Testis (tissue), 3 donors: ENCODE results near the gene CYP3A5. TPM values are rescaled to one million over a fixed set of nuclear protein-coding genes. Genes with fewer than 3 reads are reported as not detected.
A peak's percentile ranks its signal among the peaks of the same experiment; 100 is the strongest.

Experiments used
- DNase-seq: peaks from one replicate; pipeline ENCODE4 v3.0.0-alpha.2; 2019
- H3K27ac ChIP-seq, 2 donors: fragments of 200-600 bp; sonication (generic); one replicate each; pipeline ENCODE4 v1.5.1; 2019
- H3K27me3 ChIP-seq: fragments of 200-600 bp; sonication (generic); one replicate; pipeline ENCODE4 v1.5.1; 2019
- H3K36me3 ChIP-seq: fragments of 200-600 bp; sonication (generic); one replicate; pipeline ENCODE4 v1.5.1; 2017; ENCODE audit warnings: low read depth; ENCODE audit errors: missing control alignments
- H3K4me1 ChIP-seq: fragments of 200-600 bp; sonication (generic); one replicate; pipeline ENCODE4 v1.5.1; 2019
- H3K4me3 ChIP-seq, 2 donors: fragments of 200-600 bp; sonication (generic); one replicate each; pipeline ENCODE4 v1.5.1; 2017 to 2019
- H3K9me3 ChIP-seq: fragments of 200-600 bp; sonication (generic); one replicate; pipeline ENCODE4 v1.5.1; 2017
- CTCF ChIP-seq, 3 experiments: fragments of 450-650 bp in 2 of 3; fragments of 200-600 bp in 1 of 3; sonication (generic) in 1 of 3; IDR thresholded peaks; one replicate each; pipeline ENCODE4 v1.5.1; 2016 to 2019; ENCODE audit warnings: antibody characterized with exemption in 3 of 3, mild to moderate bottlenecking in 2 of 3, moderate library complexity in 1 of 3
- POLR2A ChIP-seq: fragments of 450-650 bp; IDR thresholded peaks from one replicate; pipeline ENCODE4 v1.6.1; 2017; ENCODE audit warnings: antibody characterized with exemption, mild to moderate bottlenecking, moderate library complexity
- WGBS, 2 donors: methylation state at CpG; one replicate each; pipeline ENCODE4 v1.1.5; 2018; 5-methylcytosine and 5-hydroxymethylcytosine counted together
- intact Hi-C: fragments of 100-400 bp; cut with DNase I; formaldehyde crosslinking; loops from one replicate; pipeline ENCODE4 v1.15.1; 2023; ENCODE audit warnings: low total_unique reads
- polyA plus RNA-seq: library from polyadenylated mRNA; stranded (reverse); fragments of 350-450 nt; fragmentation: Illumina TruSeq; extraction: RNeasy Lipid Tissue Mini Kit (QIAGEN cat#74804); gene quantifications from one replicate; pipeline ENCODE4 v1.2.3, GENCODE V29; 2014; ENCODE audit warnings: low read depth, low replicate concordance; ENCODE audit not compliant: insufficient read depth
- total RNA-seq, 2 donors: library from RNA; depleted of rRNA; stranded (reverse); fragments of >200 nt; gene quantifications; one replicate each; pipeline ENCODE4 v1.2.3, GENCODE V29; 2016

The CYP3A5 gene
- total and polyA plus RNA-seq, 3 donors from 2014 or later: 0.12 to 0.63 (median 0.55) TPM

- 58 to 60% methylated on average over 5 of the region's 5 CpGs for WGBS, 2 donors
- TF ChIP-seq CTCF (IDR thresholded peaks at IDR 0.05) (no peak), POLR2A (no peak)
Observed at GRCh38 chr7:99615989-99616358, 63.8 kb downstream of the CYP3A5 start.

GRCh38 chr7:99614495-99614894 lies 65.3 kb downstream of the CYP3A5 start:
- no peaks in the 10 kb centered on the region for H3K36me3 ChIP-seq
- intact Hi-C loops: no loop called here
- H3K27ac ChIP-seq: no peak overlapping the region
- H3K4me3 ChIP-seq: no peak overlapping the region
- H3K4me1 ChIP-seq: peaks cover 12% of the 10 kb centered on the region
- WGBS, 2 donors: 69 to 88% methylated on average over 3 of the region's 3 CpGs
- no peak for DNase-seq
- TF ChIP-seq CTCF (IDR thresholded peaks at IDR 0.05): no peak
- no peak for TF ChIP-seq POLR2A
- no peaks in the 10 kb centered on the region for H3K9me3 ChIP-seq
- H3K27me3 ChIP-seq: no peaks in the 10 kb centered on the region

More at GRCh38 chr7:99615989-99616358, 63.8 kb downstream of the CYP3A5 start:
- peak overlapping the region; percentile 94 for H3K4me3 ChIP-seq
- H3K27ac ChIP-seq: peak overlapping the region in 1 of 2 donors; percentile 75
- no peaks in the 10 kb centered on the region for H3K9me3 ChIP-seq
- H3K36me3 ChIP-seq: no peaks in the 10 kb centered on the region
- peaks cover 12% of the 10 kb centered on the region for H3K4me1 ChIP-seq
- no peaks in the 10 kb centered on the region for H3K27me3 ChIP-seq
- no peak for DNase-seq
- intact Hi-C loops: no loop called here

- Histone ChIP-seq H3K9me3 (no peaks in the 10 kb centered on the region), H3K36me3 (no peaks in the 10 kb centered on the region), H3K4me1 (no peaks in the 10 kb centered on the region), H3K4me3 (no peak overlapping the region), H3K27ac (no peak overlapping the region), H3K27me3 (no peaks in the 10 kb centered on the region)
- WGBS, 2 donors: 77 to 82% methylated on average over 5 to 9 of the region's 9 CpGs
- no peak for DNase-seq
- intact Hi-C loops: no loop called here
- TF ChIP-seq CTCF (IDR thresholded peaks at IDR 0.05): no peak
Observed at GRCh38 chr7:99607548-99607947, 72.2 kb downstream of the CYP3A5 start.

- Histone ChIP-seq H3K4me3 (no peak overlapping the region), H3K27me3 (no peaks in the 10 kb centered on the region), H3K9me3 (no peaks in the 10 kb centered on the region), H3K36me3 (no peaks in the 10 kb centered on the region), H3K4me1 (no peaks in the 10 kb centered on the region), H3K27ac (no peak overlapping the region)
- intact Hi-C loops: no loop called here
- DNase-seq: no peak
- TF ChIP-seq POLR2A (no peak), CTCF (IDR thresholded peaks at IDR 0.05) (no peak)
- WGBS, 2 donors: 72 to 87% methylated on average over 8 of the region's 8 CpGs
Observed at GRCh38 chr7:99606531-99606930, 73.3 kb downstream of the CYP3A5 start.

- Histone ChIP-seq H3K4me1 (no peaks in the 10 kb centered on the region), H3K4me3 (no peak overlapping the region), H3K27ac (no peak overlapping the region), H3K27me3 (no peaks in the 10 kb centered on the region), H3K36me3 (no peaks in the 10 kb centered on the region), H3K9me3 (no peaks in the 10 kb centered on the region)
- WGBS, 2 donors: 86 to 94% methylated on average over 7 of the region's 7 CpGs
- no peak for TF ChIP-seq CTCF (IDR thresholded peaks at IDR 0.05)
- TF ChIP-seq POLR2A: no peak
- intact Hi-C loops: no loop called here
- no peak for DNase-seq
Observed at GRCh38 chr7:99605527-99605926, 74.3 kb downstream of the CYP3A5 start.
